Activated B cell treated with CpG ODN at 0.5 μM for 24 hours (primary cell): Measurements from ENCODE around the gene COL17A1. TPM values are rescaled to one million over a fixed set of nuclear protein-coding genes. Genes with fewer than 3 reads are reported as not detected.

Source experiments
- ATAC-seq: fragments of 200-7000 bp; cut with Tn5 transposase; one replicate; pipeline ENCODE4 v1.10.0; 2021; ENCODE audit warnings: low read depth, mild to moderate bottlenecking, moderate library complexity
- CTCF ChIA-PET: fragments of 350-600 bp; sonication (Branson Sonifier 250); formaldehyde crosslinking; loops from one replicate; lab custom pipeline; 2021; ENCODE audit warnings: antibody characterized with exemption; lab: Charles Lee
- POLR2A ChIA-PET: fragments of 350-600 bp; sonication (Branson Sonifier 250); formaldehyde crosslinking; loops from one replicate; lab custom pipeline; 2021; ENCODE audit warnings: antibody characterized with exemption; lab: Charles Lee
- DNase-seq: peaks from one replicate; pipeline ENCODE4 v3.0.0; 2022
- H3K27ac Mint-ChIP-seq: one replicate; pipeline ENCODE4 v1.8.0; 2020; ENCODE audit warnings: mixed read lengths
- H3K27me3 Mint-ChIP-seq: one replicate; pipeline ENCODE4 v1.8.0; 2021; ENCODE audit warnings: mixed read lengths
- H3K36me3 Mint-ChIP-seq: one replicate; pipeline ENCODE4 v1.8.0; 2021; ENCODE audit warnings: low read depth, mixed read lengths
- H3K4me1 Mint-ChIP-seq: one replicate; pipeline ENCODE4 v1.8.0; 2021; ENCODE audit warnings: mixed read lengths
- H3K4me3 Mint-ChIP-seq: one replicate; pipeline ENCODE4 v1.8.0; 2020; ENCODE audit warnings: mild to moderate bottlenecking, mixed read lengths
- H3K9me3 Mint-ChIP-seq: one replicate; pipeline ENCODE4 v1.8.0; 2020; ENCODE audit warnings: mixed read lengths
- CTCF ChIP-seq: fragments of 200-600 bp; IDR thresholded peaks from one replicate; pipeline ENCODE4 v1.8.0; 2022; ENCODE audit warnings: antibody characterized with exemption, mild to moderate bottlenecking
- intact Hi-C: fragments of 100-400 bp; cut with micrococcal nuclease; formaldehyde crosslinking; loops from one replicate; pipeline ENCODE4 v1.15.1; 2024
- total RNA-seq: library from RNA; stranded (reverse); gene quantifications from 2 replicates; pipeline ENCODE4 v1.2.3, GENCODE V29; 2022

The COL17A1 gene
- total RNA-seq, 1 donor from 2014 or later = not detected

GRCh38 chr10:104018471-104018870 is 67.2 kb downstream of the COL17A1 start:
- H3K4me1 Mint-ChIP-seq = no peaks in the 10 kb centered on the region
- TF ChIP-seq CTCF = no peak
- no peaks in the 10 kb centered on the region for H3K27me3 Mint-ChIP-seq
- H3K4me3 Mint-ChIP-seq = no peak overlapping the region
- H3K27ac Mint-ChIP-seq = no peak overlapping the region
- ChIA-PET POLR2A (no interaction called here), CTCF (no interaction called here)
- no peaks in the 10 kb centered on the region for H3K9me3 Mint-ChIP-seq
- intact Hi-C loops = no loop called here
- DNase-seq (no peak), ATAC-seq (no peak)
- H3K36me3 Mint-ChIP-seq = peaks cover 59% of the 10 kb centered on the region

GRCh38 chr10:104016661-104017060 is 69.0 kb downstream of the COL17A1 start:
- H3K27ac Mint-ChIP-seq = no peak overlapping the region
- ChIA-PET POLR2A (no interaction called here), CTCF (no interaction called here)
- ATAC-seq = no peak
- no peaks in the 10 kb centered on the region for H3K4me1 Mint-ChIP-seq
- H3K27me3 Mint-ChIP-seq = no peaks in the 10 kb centered on the region
- no peak overlapping the region for H3K4me3 Mint-ChIP-seq
- intact Hi-C loops = no loop called here
- DNase-seq = no peak
- no peaks in the 10 kb centered on the region for H3K9me3 Mint-ChIP-seq
- no peak for TF ChIP-seq CTCF
- peaks cover 58% of the 10 kb centered on the region for H3K36me3 Mint-ChIP-seq

- ATAC-seq (no peak), DNase-seq (no peak)
These were observed 71.5 kb downstream of the COL17A1 start for GRCh38 chr10:104014176-104014575.

GRCh38 chr10:104013489-104013888 is 72.2 kb downstream of the COL17A1 start:
- H3K9me3 Mint-ChIP-seq = no peaks in the 10 kb centered on the region
- H3K27me3 Mint-ChIP-seq = no peaks in the 10 kb centered on the region
- ChIA-PET POLR2A (no interaction called here), CTCF (interaction anchor here (1.5 kb wide), 1 partner anchor 65 kb away, joined by 3 read pairs; no protein-coding TSS in a partner anchor)
- no peak for TF ChIP-seq CTCF
- H3K36me3 Mint-ChIP-seq = peaks cover 52% of the 10 kb centered on the region
- ATAC-seq (no peak), DNase-seq (no peak)
- H3K4me3 Mint-ChIP-seq = no peak overlapping the region
- H3K4me1 Mint-ChIP-seq = no peaks in the 10 kb centered on the region
- no peak overlapping the region for H3K27ac Mint-ChIP-seq
- intact Hi-C loops = no loop called here

More at GRCh38 chr10:104014176-104014575, 71.5 kb downstream of the COL17A1 start:
- Mint-ChIP-seq H3K4me3 (no peak overlapping the region), H3K9me3 (no peaks in the 10 kb centered on the region), H3K4me1 (no peaks in the 10 kb centered on the region), H3K27ac (no peak overlapping the region), H3K36me3 (peaks cover 54% of the 10 kb centered on the region), H3K27me3 (no peaks in the 10 kb centered on the region)
- intact Hi-C loops = no loop called here
- ChIA-PET POLR2A (no interaction called here), CTCF (interaction anchor here (1.5 kb wide), 1 partner anchor 65 kb away, joined by 3 read pairs; no protein-coding TSS in a partner anchor)
- no peak for TF ChIP-seq CTCF

GRCh38 chr10:104011904-104012303 is 73.8 kb downstream of the COL17A1 start:
- POLR2A ChIA-PET = no interaction called here
- TF ChIP-seq CTCF = no peak
- peaks cover 49% of the 10 kb centered on the region for H3K36me3 Mint-ChIP-seq
- ATAC-seq (no peak), DNase-seq (no peak)
- H3K9me3 Mint-ChIP-seq = no peaks in the 10 kb centered on the region
- no peaks in the 10 kb centered on the region for H3K27me3 Mint-ChIP-seq
- CTCF ChIA-PET = no interaction called here
- no peaks in the 10 kb centered on the region for H3K4me1 Mint-ChIP-seq
- no peak overlapping the region for H3K4me3 Mint-ChIP-seq
- intact Hi-C loops = no loop called here
- no peak overlapping the region for H3K27ac Mint-ChIP-seq
